DND-41 (cell line): Measurements from ENCODE around the gene PGAP2.
"Not testable (repeated sequence)": the region's sequence is repeated elsewhere in the genome, so short reads cannot be mapped to it uniquely, and the experiment has no call there.

ENCODE experiments used
- ATAC-seq: fragments of 200-7000 bp; cut with Tn5 transposase; 3 replicates; pipeline ENCODE4 v1.9.1; 2021; ENCODE audit warnings: low read depth; ENCODE audit not compliant: insufficient read depth
- DNase-seq: peaks from one replicate; pipeline ENCODE4 v3.0.0-alpha.2; 2020
- H2AFZ ChIP-seq: 2 replicates; pipeline ENCODE4 v1.6.0; 2012; ENCODE audit warnings: low read depth, low read length
- H3K27ac ChIP-seq: 2 replicates; pipeline ENCODE4 v1.5.1; 2012; ENCODE audit warnings: low read length, inconsistent platforms
- H3K27me3 ChIP-seq: fragments of 200-600 bp; sonication (generic); 2 replicates; pipeline ENCODE4 v1.6.0; 2012; ENCODE audit warnings: low read length, mild to moderate bottlenecking, inconsistent platforms; ENCODE audit not compliant: insufficient read depth, poor library complexity
- H3K36me3 ChIP-seq: 2 replicates; pipeline ENCODE4 v1.5.1; 2012; ENCODE audit warnings: low read length, inconsistent platforms; ENCODE audit not compliant: insufficient read depth
- H3K4me1 ChIP-seq: 2 replicates; pipeline ENCODE4 v1.5.1; 2012; ENCODE audit warnings: mild to moderate bottlenecking, low read length; ENCODE audit not compliant: insufficient read depth
- H3K4me2 ChIP-seq: 2 replicates; pipeline ENCODE4 v1.6.0; 2012; ENCODE audit warnings: mild to moderate bottlenecking, moderate library complexity, low read length, inconsistent platforms; ENCODE audit not compliant: insufficient read depth
- H3K4me3 ChIP-seq, 2 experiments: fragments of 200-600 bp in 1 of 2; shearing (Covaris generic) in 1 of 2; 2 replicates each; pipeline ENCODE4 v1.5.1; 2012 to 2016; ENCODE audit warnings: inconsistent platforms in 2 of 2, low read length in 2 of 2, mild to moderate bottlenecking in 2 of 2, low read depth in 1 of 2, moderate library complexity in 1 of 2
- H3K79me2 ChIP-seq: 2 replicates; pipeline ENCODE4 v1.6.0; 2012; ENCODE audit warnings: low read length, inconsistent platforms; ENCODE audit not compliant: insufficient read depth
- H3K9ac ChIP-seq: 2 replicates; pipeline ENCODE4 v1.6.0; 2012; ENCODE audit warnings: low read depth, mild to moderate bottlenecking, inconsistent platforms, low read length, moderate library complexity
- H3K9me3 ChIP-seq: 2 replicates; pipeline ENCODE4 v1.5.1; 2012; ENCODE audit warnings: low read length, moderate library complexity, mild to moderate bottlenecking, inconsistent platforms; ENCODE audit not compliant: insufficient read depth, severe bottlenecking
- H4K20me1 ChIP-seq: 2 replicates; pipeline ENCODE4 v1.6.0; 2012; ENCODE audit warnings: low read length; ENCODE audit not compliant: insufficient read depth
- EZH2 ChIP-seq: IDR thresholded peaks from 3 replicates; pipeline ENCODE4 v1.6.1; 2012; ENCODE audit warnings: borderline replicate concordance, low read depth, mild to moderate bottlenecking, moderate library complexity, low read length, inconsistent platforms; ENCODE audit not compliant: severe bottlenecking
- TF ChIP-seq, protein P1 (sequence below): IDR thresholded peaks from 2 replicates; pipeline ENCODE4 v1.5.1; 2012; ENCODE audit warnings: borderline replicate concordance, low read length, moderate library complexity, mild to moderate bottlenecking; ENCODE audit not compliant: poor library complexity, severe bottlenecking; ENCODE audit errors: extremely low read depth

PGAP2 gene

DNA sequence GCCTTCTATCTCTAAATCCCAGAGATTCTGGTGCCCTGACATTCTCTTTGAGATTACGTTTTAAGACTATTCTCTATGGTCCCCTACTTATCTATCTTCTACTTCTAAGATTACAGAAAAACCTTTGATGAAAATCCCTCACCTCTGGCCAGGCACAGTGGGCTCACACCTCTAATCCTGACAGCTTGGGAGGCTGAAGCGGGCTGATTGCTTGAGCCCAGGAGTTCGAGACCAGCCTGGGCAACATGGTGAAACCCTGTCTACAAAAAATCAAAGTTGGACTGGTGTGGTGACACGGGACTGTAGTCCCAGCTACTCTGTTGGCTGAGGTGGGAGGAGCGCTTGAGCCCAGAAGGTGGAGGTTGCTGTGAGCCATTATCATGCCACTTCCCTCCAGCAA is 25.4 kb upstream of the PGAP2 start:
- Histone ChIP-seq H3K4me1 (peaks cover 24% of the 10 kb centered on the region), H4K20me1 (peaks cover 52% of the 10 kb centered on the region), H3K9me3 (no peaks in the 10 kb centered on the region), H3K4me3 (no peak overlapping the region), H2AFZ (no peak overlapping the region), H3K4me2 (no peak overlapping the region), H3K36me3 (peaks cover 57% of the 10 kb centered on the region), H3K79me2 (peaks cover 84% of the 10 kb centered on the region), H3K27me3 (no peaks in the 10 kb centered on the region), H3K27ac (no peak overlapping the region), H3K9ac (no peak overlapping the region)
- TF ChIP-seq, protein P1, sequence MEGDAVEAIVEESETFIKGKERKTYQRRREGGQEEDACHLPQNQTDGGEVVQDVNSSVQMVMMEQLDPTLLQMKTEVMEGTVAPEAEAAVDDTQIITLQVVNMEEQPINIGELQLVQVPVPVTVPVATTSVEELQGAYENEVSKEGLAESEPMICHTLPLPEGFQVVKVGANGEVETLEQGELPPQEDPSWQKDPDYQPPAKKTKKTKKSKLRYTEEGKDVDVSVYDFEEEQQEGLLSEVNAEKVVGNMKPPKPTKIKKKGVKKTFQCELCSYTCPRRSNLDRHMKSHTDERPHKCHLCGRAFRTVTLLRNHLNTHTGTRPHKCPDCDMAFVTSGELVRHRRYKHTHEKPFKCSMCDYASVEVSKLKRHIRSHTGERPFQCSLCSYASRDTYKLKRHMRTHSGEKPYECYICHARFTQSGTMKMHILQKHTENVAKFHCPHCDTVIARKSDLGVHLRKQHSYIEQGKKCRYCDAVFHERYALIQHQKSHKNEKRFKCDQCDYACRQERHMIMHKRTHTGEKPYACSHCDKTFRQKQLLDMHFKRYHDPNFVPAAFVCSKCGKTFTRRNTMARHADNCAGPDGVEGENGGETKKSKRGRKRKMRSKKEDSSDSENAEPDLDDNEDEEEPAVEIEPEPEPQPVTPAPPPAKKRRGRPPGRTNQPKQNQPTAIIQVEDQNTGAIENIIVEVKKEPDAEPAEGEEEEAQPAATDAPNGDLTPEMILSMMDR: no peak
- TF ChIP-seq EZH2: no peak
- DNase-seq: no peak
- no peak for ATAC-seq

DNA sequence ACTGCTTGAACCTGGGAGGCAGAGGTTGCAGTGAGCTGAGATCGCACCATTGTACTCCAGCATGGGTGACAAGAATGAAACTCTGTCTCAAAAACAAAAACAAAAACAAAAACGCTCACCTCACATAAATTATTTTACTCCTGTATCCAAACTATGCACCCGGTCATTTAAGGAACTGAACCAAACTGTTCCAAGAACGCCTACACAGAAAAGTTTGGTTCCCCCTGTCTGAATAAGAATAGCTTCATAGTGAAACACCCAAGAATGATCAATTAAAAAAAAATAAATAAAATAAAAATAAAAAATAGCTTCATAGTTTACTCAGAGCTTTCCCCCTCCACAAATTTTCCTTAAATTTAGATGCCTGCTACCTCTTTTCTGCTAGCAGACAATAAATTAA is 24.7 kb upstream of the PGAP2 start:
- TF ChIP-seq EZH2: no peak
- TF ChIP-seq, protein P1: no peak
- no peak overlapping the region for H3K4me2 ChIP-seq
- H3K79me2 ChIP-seq: peaks cover 91% of the 10 kb centered on the region
- DNase-seq: no peak
- H3K36me3 ChIP-seq: peaks cover 58% of the 10 kb centered on the region
- no peak overlapping the region for H3K9ac ChIP-seq
- ATAC-seq: no peak
- no peaks in the 10 kb centered on the region for H3K27me3 ChIP-seq
- no peak overlapping the region for H3K27ac ChIP-seq
- H4K20me1 ChIP-seq: peaks cover 58% of the 10 kb centered on the region
- H3K4me1 ChIP-seq: peaks cover 27% of the 10 kb centered on the region
- no peak overlapping the region for H2AFZ ChIP-seq
- H3K9me3 ChIP-seq: no peaks in the 10 kb centered on the region
- H3K4me3 ChIP-seq: no peak overlapping the region

DNA sequence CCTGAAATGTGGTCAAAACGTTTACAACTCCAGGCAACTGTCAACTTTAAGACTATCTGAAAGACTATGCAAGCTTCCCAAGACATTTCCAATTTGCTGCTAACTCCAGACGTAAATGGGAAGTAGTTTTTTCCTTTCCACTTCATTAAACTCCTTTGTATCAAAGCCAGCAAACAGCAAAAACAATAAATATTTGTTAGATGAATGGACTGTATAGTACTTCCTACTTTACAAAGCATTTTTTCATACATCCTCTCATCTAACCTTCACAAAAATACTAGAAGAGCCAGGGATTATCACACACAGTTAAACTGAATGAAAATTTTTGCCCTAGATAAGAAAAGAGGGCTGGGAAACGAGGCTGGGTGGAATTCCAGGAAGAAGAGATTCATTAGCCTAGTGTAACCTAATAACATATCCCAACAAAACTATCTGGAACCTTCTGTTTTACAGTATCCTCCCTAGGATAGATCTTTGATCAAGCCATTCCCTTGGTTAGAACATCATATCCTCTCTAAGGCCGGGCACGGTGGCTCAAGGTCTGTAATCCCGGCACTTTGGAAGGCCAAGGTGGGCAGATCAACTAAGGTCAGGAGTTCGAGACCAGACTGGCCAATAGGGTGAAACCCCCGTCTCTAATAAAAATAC is 21.5 kb upstream of the PGAP2 start:
- H2AFZ ChIP-seq: no peak overlapping the region
- peaks cover 99% of the 10 kb centered on the region for H3K79me2 ChIP-seq
- H3K9ac ChIP-seq: no peak overlapping the region
- no peaks in the 10 kb centered on the region for H3K27me3 ChIP-seq
- TF ChIP-seq EZH2: no peak
- TF ChIP-seq, protein P1: no peak
- DNase-seq: no peak
- no peak overlapping the region for H3K4me2 ChIP-seq
- H3K4me3 ChIP-seq: no peak overlapping the region
- no peaks in the 10 kb centered on the region for H3K9me3 ChIP-seq
- H3K4me1 ChIP-seq: peaks cover 40% of the 10 kb centered on the region
- ATAC-seq: no peak
- H3K27ac ChIP-seq: 0 out of 2 replicates have a peak overlapping the region, but pooled peaks have one; percentile 11
- peaks cover 73% of the 10 kb centered on the region for H4K20me1 ChIP-seq
- peaks cover 59% of the 10 kb centered on the region for H3K36me3 ChIP-seq

DNA sequence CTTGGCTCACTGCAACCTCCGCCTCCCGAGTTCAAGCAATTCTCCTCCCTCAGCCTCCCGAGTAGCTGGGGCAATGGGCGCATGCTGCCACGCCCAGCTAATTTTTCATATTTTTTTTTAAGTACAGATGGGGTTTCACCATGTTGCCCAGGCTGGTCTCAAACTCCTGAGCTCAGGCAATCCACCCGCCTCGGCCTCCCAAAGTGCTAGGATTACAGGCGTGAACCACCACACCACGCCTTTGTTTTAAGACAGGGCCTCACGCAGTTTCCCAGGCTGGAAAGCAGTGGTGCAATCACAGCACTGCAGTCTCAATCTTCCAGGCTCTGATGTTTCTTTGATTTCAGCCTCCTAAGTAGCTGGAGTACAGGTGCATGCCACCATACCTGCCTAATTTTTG is 14.0 kb upstream of the PGAP2 start:
- not testable (repeated sequence) for ATAC-seq, H3K9me3 ChIP-seq, H2AFZ ChIP-seq, H3K27me3 ChIP-seq, H3K4me3 ChIP-seq, DNase-seq, H3K27ac ChIP-seq
- H3K79me2 ChIP-seq: peaks cover 94% of the 10 kb centered on the region
- H3K9ac ChIP-seq: peak overlapping the region; percentile 6; the same call in 1 of the 2 replicates
- H3K4me2 ChIP-seq: peak overlapping the region; percentile 84
- peaks cover 62% of the 10 kb centered on the region for H3K36me3 ChIP-seq
- H4K20me1 ChIP-seq: peaks cover 57% of the 10 kb centered on the region
- H3K4me1 ChIP-seq: peaks cover 53% of the 10 kb centered on the region
